ENCODE data around the gene FRMD5. TPM values are rescaled to one million over a fixed set of nuclear protein-coding genes. Genes with fewer than 3 reads are reported as not detected.

FRMD5 gene
- total RNA-seq, 4 donors from 2014 or later: 2.9 to 5.4 (median 3.8) TPM

DNA sequence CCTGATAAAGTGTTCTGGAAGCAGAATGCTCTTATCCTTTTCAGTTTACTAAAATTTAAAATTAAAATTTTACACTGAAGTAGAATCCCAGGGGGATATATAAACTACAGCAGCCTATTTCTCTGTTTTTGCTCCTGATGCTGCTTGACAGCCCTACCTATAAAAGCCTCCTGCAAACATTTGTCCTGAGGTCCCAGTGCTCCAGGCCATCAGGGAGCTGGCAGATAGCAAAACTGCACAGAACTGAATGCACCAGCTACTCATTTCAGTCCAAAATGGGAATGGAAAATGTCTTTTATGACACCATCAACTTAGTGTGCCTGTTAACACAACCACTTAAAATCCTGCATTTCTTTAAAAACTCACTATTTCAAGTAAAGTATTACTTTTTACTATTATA is 50.1 kb downstream of the FRMD5 start:
- TF ChIP-seq POLR2A (IDR thresholded peaks at IDR 0.05) (no peak), EP300 (IDR thresholded peaks at IDR 0.05) (no peak)
- TF ChIP-seq, protein P1, sequence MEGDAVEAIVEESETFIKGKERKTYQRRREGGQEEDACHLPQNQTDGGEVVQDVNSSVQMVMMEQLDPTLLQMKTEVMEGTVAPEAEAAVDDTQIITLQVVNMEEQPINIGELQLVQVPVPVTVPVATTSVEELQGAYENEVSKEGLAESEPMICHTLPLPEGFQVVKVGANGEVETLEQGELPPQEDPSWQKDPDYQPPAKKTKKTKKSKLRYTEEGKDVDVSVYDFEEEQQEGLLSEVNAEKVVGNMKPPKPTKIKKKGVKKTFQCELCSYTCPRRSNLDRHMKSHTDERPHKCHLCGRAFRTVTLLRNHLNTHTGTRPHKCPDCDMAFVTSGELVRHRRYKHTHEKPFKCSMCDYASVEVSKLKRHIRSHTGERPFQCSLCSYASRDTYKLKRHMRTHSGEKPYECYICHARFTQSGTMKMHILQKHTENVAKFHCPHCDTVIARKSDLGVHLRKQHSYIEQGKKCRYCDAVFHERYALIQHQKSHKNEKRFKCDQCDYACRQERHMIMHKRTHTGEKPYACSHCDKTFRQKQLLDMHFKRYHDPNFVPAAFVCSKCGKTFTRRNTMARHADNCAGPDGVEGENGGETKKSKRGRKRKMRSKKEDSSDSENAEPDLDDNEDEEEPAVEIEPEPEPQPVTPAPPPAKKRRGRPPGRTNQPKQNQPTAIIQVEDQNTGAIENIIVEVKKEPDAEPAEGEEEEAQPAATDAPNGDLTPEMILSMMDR (IDR thresholded peaks at IDR 0.05): no peak
- Histone ChIP-seq H3K4me3 (no peak overlapping the region), H3K27ac (no peak overlapping the region), H3K27me3 (no peaks in the 10 kb centered on the region), H3K4me1 (peaks cover 0 to 4% (median 2%) of the 10 kb centered on the region in 4 donors), H3K36me3 (no peaks in the 10 kb centered on the region), H3K9me3 (no peaks in the 10 kb centered on the region)
- DNase-seq (ENCODE audit: low spot score in 2 of 2): no peak

DNA sequence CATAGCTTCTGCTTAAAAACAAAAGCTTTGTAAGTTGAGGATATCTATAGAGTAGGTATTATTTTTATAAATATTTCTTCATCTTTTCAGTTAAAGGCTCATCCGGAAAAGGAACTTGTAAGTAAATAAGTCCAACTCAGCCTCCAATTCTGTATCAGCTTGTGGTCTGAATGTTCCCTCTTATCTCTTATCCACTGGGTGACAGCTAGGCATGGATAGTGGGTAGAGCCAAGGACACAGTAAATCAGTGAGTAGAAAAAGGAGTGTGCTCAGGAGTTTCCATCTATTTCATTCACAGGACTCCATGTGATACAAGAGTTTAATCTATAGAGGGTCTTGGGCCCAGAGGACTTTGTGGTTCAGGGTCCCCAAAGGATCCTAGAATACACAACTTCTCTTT is 50.9 kb downstream of the FRMD5 start:
- 68 to 80% methylated on average over 1 of the region's 1 CpG for WGBS, 2 donors
- peaks cover 0 to 4% (median 2%) of the 10 kb centered on the region in 4 donors for H3K4me1 ChIP-seq
- no peaks in the 10 kb centered on the region for H3K27me3 ChIP-seq
- no peaks in the 10 kb centered on the region for H3K36me3 ChIP-seq
- TF ChIP-seq POLR2A (IDR thresholded peaks at IDR 0.05) (no peak), EP300 (IDR thresholded peaks at IDR 0.05) (no peak)
- TF ChIP-seq, protein P1 (IDR thresholded peaks at IDR 0.05): no peak
- H3K9me3 ChIP-seq: no peaks in the 10 kb centered on the region
- no peak overlapping the region for H3K27ac ChIP-seq
- no peak for DNase-seq (ENCODE audit: low spot score in 2 of 2)
- no peak overlapping the region for H3K4me3 ChIP-seq

DNA sequence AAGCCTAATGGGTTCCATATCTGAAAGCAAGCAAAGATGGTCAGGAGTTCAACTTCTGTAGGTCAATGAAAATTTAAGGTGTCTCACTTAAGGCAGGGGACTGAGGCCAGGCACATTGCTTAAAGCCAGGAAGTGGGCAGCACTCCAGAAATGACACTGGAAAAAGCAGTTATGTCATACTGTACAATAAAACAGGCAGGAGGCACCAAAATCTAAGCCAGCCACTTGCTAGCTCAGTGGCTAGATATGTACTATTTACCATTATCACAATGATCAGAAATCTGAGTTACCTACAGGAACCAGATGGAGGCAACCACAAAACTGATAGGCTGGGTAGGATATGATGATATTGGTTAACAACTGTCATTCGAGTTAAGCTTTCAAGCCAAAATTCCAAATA is 57.3 kb downstream of the FRMD5 start:
- Histone ChIP-seq H3K4me3 (no peak overlapping the region), H3K4me1 (no peaks in the 10 kb centered on the region), H3K27me3 (no peaks in the 10 kb centered on the region), H3K9me3 (no peaks in the 10 kb centered on the region), H3K36me3 (no peaks in the 10 kb centered on the region), H3K27ac (no peak overlapping the region)
- DNase-seq (ENCODE audit: low spot score in 2 of 2): no peak
- WGBS, 2 donors: 69 to 81% methylated on average over 1 of the region's 1 CpG
- TF ChIP-seq EP300 (IDR thresholded peaks at IDR 0.05): no peak
- TF ChIP-seq, protein P1 (IDR thresholded peaks at IDR 0.05): no peak
- TF ChIP-seq POLR2A (IDR thresholded peaks at IDR 0.05): no peak

DNA sequence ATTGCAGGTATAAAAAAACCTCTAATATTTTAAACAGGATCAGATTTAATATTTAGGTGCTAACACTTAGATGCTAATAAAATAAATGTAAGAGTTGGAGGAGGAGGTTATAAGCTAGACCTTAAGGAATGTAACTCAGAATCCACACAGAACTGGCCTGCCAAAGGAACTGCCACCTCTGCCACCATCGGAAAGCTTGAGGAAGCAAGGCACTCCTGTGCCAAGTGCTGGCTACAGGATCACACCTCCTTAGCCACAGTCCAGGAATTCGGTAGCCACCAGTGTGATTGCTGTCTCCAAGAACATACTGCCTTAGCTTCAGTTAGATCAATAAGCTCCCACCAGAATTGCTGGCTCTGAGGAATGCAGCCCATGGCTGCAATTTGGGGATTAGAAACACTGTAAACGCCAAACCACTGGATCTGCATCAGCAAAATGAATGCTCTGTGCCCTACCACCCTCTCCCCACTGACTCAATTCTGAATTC is 58.0 kb downstream of the FRMD5 start:
- Histone ChIP-seq H3K27me3 (no peaks in the 10 kb centered on the region), H3K36me3 (no peaks in the 10 kb centered on the region), H3K4me1 (no peaks in the 10 kb centered on the region), H3K9me3 (no peaks in the 10 kb centered on the region), H3K27ac (no peak overlapping the region), H3K4me3 (no peak overlapping the region)
- no peak for TF ChIP-seq POLR2A (IDR thresholded peaks at IDR 0.05)
- TF ChIP-seq, protein P1 (IDR thresholded peaks at IDR 0.05): no peak
- TF ChIP-seq EP300 (IDR thresholded peaks at IDR 0.05): no peak
- no peak for DNase-seq (ENCODE audit: low spot score in 2 of 2)
- 56 to 69% methylated on average over 3 of the region's 3 CpGs for WGBS, 2 donors

DNA sequence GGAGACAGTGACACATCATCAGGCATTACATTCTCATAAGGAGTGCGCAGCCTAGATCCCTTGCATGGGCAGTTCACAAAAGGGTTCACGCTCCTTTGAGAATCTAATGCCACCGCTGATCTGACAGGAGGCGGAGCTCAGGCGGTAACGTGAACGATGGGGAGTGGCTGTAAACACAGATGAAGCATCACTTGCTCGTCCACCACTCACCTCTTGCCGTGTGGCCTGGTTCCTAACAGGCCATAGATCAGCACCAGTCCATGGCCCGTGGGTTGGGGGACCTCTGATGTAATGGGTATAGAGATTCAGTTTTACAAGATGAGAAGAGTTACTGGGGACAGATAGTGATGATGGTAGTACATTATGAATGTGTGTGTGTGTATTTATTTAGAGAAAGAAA is 63.0 kb downstream of the FRMD5 start:
- H3K27me3 ChIP-seq: no peaks in the 10 kb centered on the region
- no peak overlapping the region for H3K27ac ChIP-seq
- H3K4me1 ChIP-seq: no peaks in the 10 kb centered on the region
- H3K9me3 ChIP-seq: no peaks in the 10 kb centered on the region
- no peak for DNase-seq (ENCODE audit: low spot score in 2 of 2)
- H3K4me3 ChIP-seq: no peak overlapping the region
- TF ChIP-seq EP300 (IDR thresholded peaks at IDR 0.05): no peak
- no peak for TF ChIP-seq POLR2A (IDR thresholded peaks at IDR 0.05)
- TF ChIP-seq, protein P1 (IDR thresholded peaks at IDR 0.05): no peak
- H3K36me3 ChIP-seq: no peaks in the 10 kb centered on the region
- WGBS, 2 donors: 85 to 93% methylated on average over 10 of the region's 10 CpGs
